PFSK-1 (cell line): ENCODE measurements around the gene FABP1.

ENCODE experiments used
- FOXP2 ChIP-seq: optimal IDR thresholded peaks from 2 replicates; pipeline ENCODE3; 2011; ENCODE audit warnings: borderline replicate concordance, control low read depth, inconsistent platforms; ENCODE audit not compliant: insufficient read depth; ENCODE audit errors: extremely low read length, extremely low read depth
- POLR2AphosphoS5 ChIP-seq: IDR thresholded peaks from 2 replicates; pipeline ENCODE4 v1.6.1; 2012; ENCODE audit warnings: low read depth, mild to moderate bottlenecking, control low read depth, low read length, moderate library complexity
- SIN3A ChIP-seq: IDR thresholded peaks from 2 replicates; pipeline ENCODE4 v1.6.1; 2012; ENCODE audit warnings: mild to moderate bottlenecking, low read length, moderate library complexity, borderline replicate concordance; ENCODE audit not compliant: insufficient read depth
- TAF1 ChIP-seq: IDR thresholded peaks from 2 replicates; pipeline ENCODE4 v1.6.1; 2012; ENCODE audit warnings: low read length, control low read depth, borderline replicate concordance; ENCODE audit not compliant: insufficient read depth
- TF ChIP-seq, protein P1 (sequence below), 2 experiments: IDR thresholded peaks; 2 replicates each; pipeline versions ENCODE4 v1.6.1 to v1.8.0; 2011 to 2012; ENCODE audit warnings: low read depth in 2 of 2, low read length in 2 of 2, control low read depth in 1 of 2, inconsistent platforms in 1 of 2, mild to moderate bottlenecking in 1 of 2, moderate library complexity in 1 of 2; ENCODE audit not compliant: insufficient read depth in 1 of 2

The FABP1 gene

GRCh38 chr2:88131201-88131998 lies 3.5 kb upstream of the FABP1 start:
- TF ChIP-seq POLR2AphosphoS5 (no peak), TAF1 (no peak), SIN3A (no peak), FOXP2 (no peak)
- TF ChIP-seq, protein P1, sequence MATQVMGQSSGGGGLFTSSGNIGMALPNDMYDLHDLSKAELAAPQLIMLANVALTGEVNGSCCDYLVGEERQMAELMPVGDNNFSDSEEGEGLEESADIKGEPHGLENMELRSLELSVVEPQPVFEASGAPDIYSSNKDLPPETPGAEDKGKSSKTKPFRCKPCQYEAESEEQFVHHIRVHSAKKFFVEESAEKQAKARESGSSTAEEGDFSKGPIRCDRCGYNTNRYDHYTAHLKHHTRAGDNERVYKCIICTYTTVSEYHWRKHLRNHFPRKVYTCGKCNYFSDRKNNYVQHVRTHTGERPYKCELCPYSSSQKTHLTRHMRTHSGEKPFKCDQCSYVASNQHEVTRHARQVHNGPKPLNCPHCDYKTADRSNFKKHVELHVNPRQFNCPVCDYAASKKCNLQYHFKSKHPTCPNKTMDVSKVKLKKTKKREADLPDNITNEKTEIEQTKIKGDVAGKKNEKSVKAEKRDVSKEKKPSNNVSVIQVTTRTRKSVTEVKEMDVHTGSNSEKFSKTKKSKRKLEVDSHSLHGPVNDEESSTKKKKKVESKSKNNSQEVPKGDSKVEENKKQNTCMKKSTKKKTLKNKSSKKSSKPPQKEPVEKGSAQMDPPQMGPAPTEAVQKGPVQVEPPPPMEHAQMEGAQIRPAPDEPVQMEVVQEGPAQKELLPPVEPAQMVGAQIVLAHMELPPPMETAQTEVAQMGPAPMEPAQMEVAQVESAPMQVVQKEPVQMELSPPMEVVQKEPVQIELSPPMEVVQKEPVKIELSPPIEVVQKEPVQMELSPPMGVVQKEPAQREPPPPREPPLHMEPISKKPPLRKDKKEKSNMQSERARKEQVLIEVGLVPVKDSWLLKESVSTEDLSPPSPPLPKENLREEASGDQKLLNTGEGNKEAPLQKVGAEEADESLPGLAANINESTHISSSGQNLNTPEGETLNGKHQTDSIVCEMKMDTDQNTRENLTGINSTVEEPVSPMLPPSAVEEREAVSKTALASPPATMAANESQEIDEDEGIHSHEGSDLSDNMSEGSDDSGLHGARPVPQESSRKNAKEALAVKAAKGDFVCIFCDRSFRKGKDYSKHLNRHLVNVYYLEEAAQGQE (IDR thresholded peaks at IDR 0.05; ENCODE audit: insufficient read depth in 1 of 2, low read depth in 2 of 2, low read length in 2 of 2), result no peak

DNA sequence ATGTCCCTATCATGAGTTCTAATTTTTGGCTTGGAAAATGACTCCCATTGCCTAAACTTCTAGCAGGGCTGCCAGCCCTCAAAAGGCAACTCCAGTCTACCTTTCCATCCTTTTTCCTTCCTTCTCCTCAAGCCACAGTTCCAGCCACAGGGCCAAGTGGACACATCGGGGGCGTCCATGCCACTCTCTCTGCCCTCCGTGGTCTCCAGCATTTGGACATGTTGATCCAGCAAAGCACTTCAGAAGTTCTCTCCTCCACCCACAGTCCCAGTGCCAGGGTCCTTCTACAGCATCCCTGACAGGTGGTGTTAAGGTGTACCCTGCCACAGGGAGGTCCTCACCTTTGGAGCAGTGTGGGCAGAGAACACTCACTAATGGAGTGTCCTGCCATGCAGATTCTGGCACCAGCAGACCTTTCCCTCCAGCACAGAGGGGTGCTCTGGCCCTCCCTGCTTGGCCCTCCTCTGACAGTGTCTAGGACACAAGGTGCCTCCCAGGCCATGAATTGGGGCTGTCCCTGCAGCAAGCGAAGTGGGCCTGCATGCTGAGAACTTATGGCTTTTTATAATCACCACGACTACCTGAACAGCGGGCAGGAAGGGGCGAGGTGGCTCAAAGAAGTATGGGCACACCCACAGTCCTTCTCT lies 1.6 kb upstream of the FABP1 start:
- TF ChIP-seq SIN3A (no peak), FOXP2 (no peak), POLR2AphosphoS5 (no peak), TAF1 (no peak)
- TF ChIP-seq, protein P1 (IDR thresholded peaks at IDR 0.05; ENCODE audit: insufficient read depth in 1 of 2, low read depth in 2 of 2, low read length in 2 of 2), result no peak

- TF ChIP-seq TAF1, result no peak
- TF ChIP-seq POLR2AphosphoS5, result no peak
- TF ChIP-seq FOXP2, result no peak
- TF ChIP-seq, protein P1 (IDR thresholded peaks at IDR 0.05; ENCODE audit: insufficient read depth in 1 of 2, low read depth in 2 of 2, low read length in 2 of 2), result no peak
- TF ChIP-seq SIN3A, result no peak
These were observed 921 bp upstream of the FABP1 start for GRCh38 chr2:88128654-88129312.

- no peak for TF ChIP-seq POLR2AphosphoS5
- TF ChIP-seq, protein P1 (IDR thresholded peaks at IDR 0.05; ENCODE audit: insufficient read depth in 1 of 2, low read depth in 2 of 2, low read length in 2 of 2), result no peak
These were observed 299 bp downstream of the FABP1 start for GRCh38 chr2:88127638-88127887.
